ENCODE data around the gene MSH5. TPM values are rescaled to one million over a fixed set of nuclear protein-coding genes. Genes with fewer than 3 reads are reported as not detected.

The MSH5 gene
- total RNA-seq, 2 experiments from 2014 or later = 104 to 218 TPM

GRCh38 chr6:31717499-31718222 is 22.1 kb upstream of the MSH5 start:
- intact Hi-C loops (cut with micrococcal nuclease; ENCODE audit: unreplicated experiment) = no loop called here
- Histone ChIP-seq H2AFZ (ENCODE audit: low read length) (no peak overlapping the region), H3K9me2 (ENCODE audit: insufficient read depth, low read length) (no peaks in the 10 kb centered on the region), H3K4me1 (ENCODE audit: insufficient read depth, low read length, poor library complexity, severe bottlenecking) (no peaks in the 10 kb centered on the region), H3K27ac (ENCODE audit: low read depth, low read length, poor library complexity, severe bottlenecking) (no peak overlapping the region), H3K4me3 (ENCODE audit: low read depth, low read length, poor library complexity, severe bottlenecking) (no peak overlapping the region), H3K79me2 (ENCODE audit: insufficient read depth, low read depth, low read length) (no peaks in the 10 kb centered on the region), H3K4me2 (ENCODE audit: low read length) (no peak overlapping the region), H3K36me3 (ENCODE audit: insufficient read depth, low read length) (no peaks in the 10 kb centered on the region), H3K9me3 (ENCODE audit: low read length) (no peaks in the 10 kb centered on the region), H4K20me1 (ENCODE audit: insufficient read depth, low read length) (no peaks in the 10 kb centered on the region)
- no TSS peak for BruUV-seq (replicated peaks)
- TF ChIP-seq EZH2phosphoT487 (IDR thresholded peaks at IDR 0.05; ENCODE audit: borderline replicate concordance, low read depth, low read length) = no peak
- TF ChIP-seq CTCF (conservative IDR thresholded peaks at IDR 0.05; ENCODE audit: low read length) = no peak
- no peak for DNase-seq (ENCODE audit: low spot score)
- CTCF ChIA-PET (ENCODE audit: unreplicated experiment) = no interaction called here
- POLR2A ChIA-PET = no interaction called here

- no peaks in the 10 kb centered on the region for H3K36me3 ChIP-seq (ENCODE audit: insufficient read depth, low read length)
- ChIA-PET CTCF (ENCODE audit: unreplicated experiment) (no interaction called here), POLR2A (no interaction called here)
- intact Hi-C loops (cut with micrococcal nuclease; ENCODE audit: unreplicated experiment) = no loop called here
- H2AFZ ChIP-seq (ENCODE audit: low read length) = no peak overlapping the region
- H3K4me3 ChIP-seq (ENCODE audit: low read depth, low read length, poor library complexity, severe bottlenecking) = no peak overlapping the region
- no peak overlapping the region for H3K27ac ChIP-seq (ENCODE audit: low read depth, low read length, poor library complexity, severe bottlenecking)
- BruUV-seq (replicated peaks) = no TSS peak
- DNase-seq (ENCODE audit: low spot score) = no peak
- H3K79me2 ChIP-seq (ENCODE audit: insufficient read depth, low read depth, low read length) = no peaks in the 10 kb centered on the region
- H4K20me1 ChIP-seq (ENCODE audit: insufficient read depth, low read length) = no peaks in the 10 kb centered on the region
- H3K9me3 ChIP-seq (ENCODE audit: low read length) = no peaks in the 10 kb centered on the region
- no peaks in the 10 kb centered on the region for H3K4me1 ChIP-seq (ENCODE audit: insufficient read depth, low read length, poor library complexity, severe bottlenecking)
- H3K9me2 ChIP-seq (ENCODE audit: insufficient read depth, low read length) = no peaks in the 10 kb centered on the region
- no peak overlapping the region for H3K4me2 ChIP-seq (ENCODE audit: low read length)
- no peak for TF ChIP-seq CTCF (conservative IDR thresholded peaks at IDR 0.05; ENCODE audit: low read length)
These were observed 21.5 kb upstream of the MSH5 start for GRCh38 chr6:31718265-31718664.

DNA sequence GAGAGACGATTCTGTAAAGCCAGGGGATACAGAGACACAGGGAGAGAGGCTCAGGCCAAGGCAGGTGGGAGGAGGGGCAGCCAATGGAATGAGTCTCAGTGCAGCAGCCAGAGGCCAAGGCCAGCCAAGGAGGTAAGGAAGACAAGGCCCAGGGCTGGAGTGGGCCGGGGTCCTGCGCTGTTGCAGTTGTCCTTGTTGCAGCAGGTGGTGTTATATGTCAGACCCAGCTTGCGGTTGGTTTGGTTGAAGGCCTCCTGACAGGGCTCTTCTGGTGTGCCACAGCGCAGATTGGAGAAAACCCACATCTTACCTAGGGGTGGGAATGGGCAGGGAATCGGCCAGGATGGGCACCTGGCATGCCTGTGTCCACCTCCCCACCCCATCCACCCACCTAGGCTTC is 20.8 kb upstream of the MSH5 start:
- H3K4me3 ChIP-seq (ENCODE audit: low read depth, low read length, poor library complexity, severe bottlenecking) = no peak overlapping the region
- ChIA-PET POLR2A (no interaction called here), CTCF (ENCODE audit: unreplicated experiment) (no interaction called here)
- no peak for DNase-seq (ENCODE audit: low spot score)
- intact Hi-C loops (cut with micrococcal nuclease; ENCODE audit: unreplicated experiment) = no loop called here
- H3K9me2 ChIP-seq (ENCODE audit: insufficient read depth, low read length) = no peaks in the 10 kb centered on the region
- no peaks in the 10 kb centered on the region for H3K36me3 ChIP-seq (ENCODE audit: insufficient read depth, low read length)
- no peak overlapping the region for H3K27ac ChIP-seq (ENCODE audit: low read depth, low read length, poor library complexity, severe bottlenecking)
- no peaks in the 10 kb centered on the region for H3K4me1 ChIP-seq (ENCODE audit: insufficient read depth, low read length, poor library complexity, severe bottlenecking)
- no peak overlapping the region for H3K4me2 ChIP-seq (ENCODE audit: low read length)
- no peaks in the 10 kb centered on the region for H4K20me1 ChIP-seq (ENCODE audit: insufficient read depth, low read length)
- TF ChIP-seq EZH2phosphoT487 (IDR thresholded peaks at IDR 0.05; ENCODE audit: borderline replicate concordance, low read depth, low read length) (no peak), CTCF (conservative IDR thresholded peaks at IDR 0.05; ENCODE audit: low read length) (no peak)
- H3K9me3 ChIP-seq (ENCODE audit: low read length) = no peaks in the 10 kb centered on the region
- BruUV-seq (replicated peaks) = no TSS peak
- H3K79me2 ChIP-seq (ENCODE audit: insufficient read depth, low read depth, low read length) = no peaks in the 10 kb centered on the region
- H2AFZ ChIP-seq (ENCODE audit: low read length) = no peak overlapping the region

Measured in OCI-LY7 (cell line).